ENCODE measurements around the gene USP20.

Gene USP20

GRCh38 chr9:129857207-129857606 is 21.9 kb downstream of the USP20 start:
- no peak for DNase-seq (ENCODE audit: low read depth)

GRCh38 chr9:129858167-129858962 is 23.1 kb downstream of the USP20 start:
- no peak for DNase-seq (ENCODE audit: low read depth)

- no peak for DNase-seq (ENCODE audit: low read depth)
Measured at GRCh38 chr9:129860653-129861446, 25.6 kb downstream of the USP20 start.

- no peak for DNase-seq (ENCODE audit: low read depth)
Measured at GRCh38 chr9:129861447-129861827, 26.2 kb downstream of the USP20 start.

- peak; percentile 58 for DNase-seq (ENCODE audit: low read depth)
Measured at GRCh38 chr9:129863059-129863690, 27.9 kb downstream of the USP20 start.

GRCh38 chr9:129864991-129865647 is 29.9 kb downstream of the USP20 start:
- DNase-seq (ENCODE audit: low read depth) = no peak

- no peak for DNase-seq (ENCODE audit: low read depth)
Measured at GRCh38 chr9:129865668-129866320, 30.5 kb downstream of the USP20 start.

DNA sequence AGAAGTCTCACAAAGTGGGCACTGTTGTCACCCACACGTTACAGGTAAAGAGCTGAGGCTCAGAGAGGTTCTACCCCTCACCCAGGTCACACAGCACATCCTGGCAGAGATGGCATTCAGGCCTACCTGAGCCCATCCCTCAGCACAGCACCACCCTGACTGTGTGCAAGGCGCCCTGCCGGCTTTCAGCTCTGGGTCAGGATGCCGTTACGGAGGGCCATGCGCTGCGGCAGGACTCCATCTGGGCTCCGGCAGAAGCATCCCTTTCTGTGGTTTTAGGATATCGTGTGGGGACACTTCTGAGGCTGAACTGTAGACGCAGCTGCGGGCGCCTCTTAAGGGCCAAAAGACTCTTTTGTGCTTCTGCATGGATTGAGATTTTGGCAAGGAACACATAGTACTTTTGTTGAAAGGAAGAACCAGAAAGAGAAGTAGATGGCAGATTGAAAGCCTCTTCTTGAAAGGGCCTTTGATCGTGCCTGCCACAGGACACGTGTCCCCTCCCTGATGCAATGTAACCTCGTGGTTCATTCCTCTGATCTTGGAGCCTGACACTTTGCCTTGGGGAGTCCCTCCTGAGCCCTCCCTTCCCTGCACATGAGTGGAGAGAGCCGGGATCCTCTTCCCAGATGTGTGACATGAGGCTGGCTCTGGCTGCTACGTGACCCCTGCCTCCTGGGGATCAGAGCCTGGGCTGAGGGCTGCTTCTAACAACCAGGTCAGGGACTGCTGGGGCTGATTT is 31.3 kb downstream of the USP20 start:
- DNase-seq (ENCODE audit: low read depth) = peak; percentile 29

DNA sequence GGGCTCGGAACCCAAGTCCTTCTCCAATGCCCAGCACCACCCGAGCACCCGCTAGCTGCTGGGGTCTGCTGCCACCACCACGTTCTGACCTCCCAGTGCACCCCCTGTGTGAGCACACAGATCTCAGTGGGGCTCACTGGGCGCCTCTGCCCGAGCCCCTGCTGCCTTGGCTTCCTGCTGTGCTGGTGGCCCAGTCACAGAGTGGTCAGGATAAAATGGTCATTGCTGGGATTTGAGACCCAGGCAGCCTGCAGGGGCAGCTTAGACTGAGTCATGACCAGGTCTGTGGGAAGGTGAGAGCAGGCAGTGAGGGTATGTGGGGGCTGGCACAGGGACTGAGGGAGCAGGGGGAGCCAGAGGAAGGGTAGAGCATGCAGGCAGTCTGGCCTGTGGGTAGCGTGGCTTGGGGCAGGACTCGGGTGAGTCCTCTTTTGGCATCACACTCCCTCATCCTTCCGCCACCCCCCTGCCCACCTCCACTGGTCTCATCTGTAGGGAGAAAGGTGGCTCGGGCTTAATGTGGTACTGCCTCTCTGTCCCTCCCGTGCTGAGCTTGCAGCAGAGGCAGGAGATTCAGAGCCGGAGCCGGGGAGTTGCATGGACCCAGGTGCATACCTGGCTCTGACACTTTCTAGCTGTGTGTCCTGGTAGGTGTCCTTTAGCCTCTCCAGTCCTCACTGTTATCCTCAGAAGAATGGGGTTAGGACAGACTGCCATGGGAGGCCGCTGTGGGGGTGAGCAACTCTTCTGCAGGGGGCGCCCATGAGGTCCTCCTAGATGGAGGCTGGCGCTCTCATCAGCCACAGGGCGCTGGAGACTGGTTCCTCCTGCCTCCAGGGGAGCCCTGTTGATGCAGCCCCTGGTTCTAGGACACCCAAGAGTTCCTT is 32.1 kb downstream of the USP20 start:
- DNase-seq (ENCODE audit: low read depth) = no peak

DNA sequence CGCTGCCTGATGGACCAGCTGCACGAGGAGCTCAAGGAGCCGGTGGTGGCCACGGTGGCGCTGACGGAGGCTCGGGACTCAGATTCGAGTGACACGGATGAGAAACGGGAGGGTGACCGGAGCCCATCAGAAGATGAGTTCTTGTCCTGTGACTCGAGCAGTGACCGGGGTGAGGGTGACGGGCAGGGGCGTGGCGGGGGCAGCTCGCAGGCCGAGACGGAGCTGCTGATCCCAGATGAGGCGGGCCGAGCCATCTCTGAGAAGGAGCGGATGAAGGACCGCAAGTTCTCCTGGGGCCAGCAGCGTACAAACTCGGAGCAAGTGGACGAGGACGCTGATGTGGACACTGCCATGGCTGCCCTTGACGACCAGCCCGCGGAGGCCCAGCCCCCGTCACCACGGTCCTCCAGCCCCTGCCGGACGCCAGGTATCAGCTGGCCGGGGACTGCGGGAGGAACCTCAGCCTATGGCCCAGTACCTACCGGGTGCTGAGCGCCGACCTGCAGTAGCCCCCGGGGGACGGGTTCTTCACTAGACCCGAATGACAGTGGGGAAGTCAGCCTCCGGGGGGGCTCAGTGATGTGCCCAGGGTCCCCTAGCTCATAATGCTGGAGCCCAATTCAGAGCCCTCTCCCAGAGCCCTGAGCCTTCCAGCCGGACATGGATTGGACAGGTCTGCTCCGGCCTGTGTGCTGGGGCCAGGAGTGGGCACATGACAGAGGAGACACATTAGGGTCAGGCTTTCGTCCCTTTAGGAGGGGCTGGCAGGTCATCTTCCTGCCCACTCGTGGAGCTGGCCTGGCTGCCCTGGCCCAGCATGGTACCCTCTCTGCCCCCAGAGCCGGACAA is 33.0 kb downstream of the USP20 start:
- no peak for DNase-seq (ENCODE audit: low read depth)

DNA sequence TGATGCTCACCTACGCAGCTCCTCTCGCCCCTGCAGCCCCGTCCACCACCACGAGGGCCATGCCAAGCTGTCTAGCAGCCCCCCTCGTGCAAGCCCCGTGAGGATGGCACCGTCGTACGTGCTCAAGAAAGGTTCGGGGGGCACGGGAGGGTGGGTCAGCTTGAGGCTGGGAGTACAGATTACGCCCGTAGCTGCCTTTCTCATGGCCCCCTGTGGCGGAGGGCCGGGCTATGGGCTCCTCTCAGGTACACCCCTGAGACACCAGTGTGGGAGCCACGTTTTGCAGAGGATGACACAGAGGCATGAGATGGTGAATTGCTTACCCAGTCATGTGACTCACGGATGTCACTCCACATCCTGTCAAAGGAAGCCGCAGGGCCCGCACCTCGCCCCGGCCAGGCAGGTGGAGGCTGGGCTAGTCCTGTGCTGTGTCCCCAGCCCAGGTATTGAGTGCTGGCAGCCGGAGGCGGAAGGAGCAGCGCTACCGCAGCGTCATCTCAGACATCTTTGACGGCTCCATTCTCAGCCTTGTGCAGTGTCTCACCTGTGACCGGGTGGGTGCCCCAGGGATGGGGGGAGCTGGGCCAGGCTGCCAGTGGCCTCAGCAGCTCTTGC is 33.7 kb downstream of the USP20 start:
- peak; percentile 90 for DNase-seq (ENCODE audit: low read depth)

GRCh38 chr9:129869585-129870501 is 34.6 kb downstream of the USP20 start:
- no peak for DNase-seq (ENCODE audit: low read depth)

DNA sequence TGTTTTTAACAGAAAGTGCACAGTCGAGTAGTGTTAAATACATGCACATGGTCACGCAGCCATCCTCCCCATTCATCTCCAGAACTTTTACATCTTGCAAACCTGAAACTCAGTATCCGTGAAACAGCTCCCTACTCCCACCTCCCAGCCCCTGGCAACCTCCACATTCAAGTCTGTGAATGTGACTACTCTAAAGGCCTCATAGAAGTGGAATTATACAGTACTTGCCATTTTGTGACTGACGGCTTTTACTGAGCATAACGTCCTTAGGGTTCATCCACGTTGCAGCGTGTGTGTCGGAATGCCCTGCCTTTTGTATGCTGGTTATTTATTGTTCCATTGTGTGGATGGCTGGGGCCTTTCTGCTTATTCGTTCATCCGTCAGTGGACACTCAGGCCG is 35.8 kb downstream of the USP20 start:
- no peak for DNase-seq (ENCODE audit: low read depth)

- DNase-seq (ENCODE audit: low read depth) = no peak
Measured at GRCh38 chr9:129873563-129874190, 38.4 kb downstream of the USP20 start.

DNA sequence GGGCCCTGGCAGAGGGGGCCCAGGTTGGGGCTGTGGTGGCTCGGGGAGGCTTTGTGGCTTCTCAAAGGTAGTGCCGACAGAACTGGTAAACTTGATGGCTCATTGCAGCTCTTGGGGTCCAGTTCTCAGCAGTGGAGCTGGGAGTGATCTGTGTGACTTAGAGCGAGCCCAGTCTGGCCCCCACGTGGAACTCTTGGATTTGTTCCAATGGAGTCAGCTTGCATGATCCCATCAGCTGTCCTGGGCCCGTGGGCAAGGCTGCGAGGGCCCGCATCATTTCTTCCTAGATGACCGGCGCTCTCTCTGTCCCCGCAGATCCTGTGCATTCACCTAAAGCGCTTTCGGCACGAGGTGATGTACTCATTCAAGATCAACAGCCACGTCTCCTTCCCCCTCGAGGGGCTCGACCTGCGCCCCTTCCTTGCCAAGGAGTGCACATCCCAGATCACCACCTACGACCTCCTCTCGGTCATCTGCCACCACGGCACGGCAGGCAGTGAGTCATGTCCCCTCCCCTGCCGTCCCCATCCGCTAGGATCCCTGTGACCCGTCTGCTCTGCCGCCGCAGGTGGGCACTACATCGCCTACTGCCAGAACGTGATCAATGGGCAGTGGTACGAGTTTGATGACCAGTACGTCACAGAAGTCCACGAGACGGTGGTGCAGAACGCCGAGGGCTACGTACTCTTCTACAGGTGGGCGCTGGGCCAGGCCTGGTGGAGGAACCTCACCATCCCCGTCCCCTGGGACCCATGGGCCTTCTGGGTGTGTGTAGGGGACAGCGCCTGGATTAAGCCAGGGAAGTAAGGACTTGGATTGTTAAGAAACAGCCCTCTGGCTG is 39.2 kb downstream of the USP20 start:
- no peak for DNase-seq (ENCODE audit: low read depth)

DNA sequence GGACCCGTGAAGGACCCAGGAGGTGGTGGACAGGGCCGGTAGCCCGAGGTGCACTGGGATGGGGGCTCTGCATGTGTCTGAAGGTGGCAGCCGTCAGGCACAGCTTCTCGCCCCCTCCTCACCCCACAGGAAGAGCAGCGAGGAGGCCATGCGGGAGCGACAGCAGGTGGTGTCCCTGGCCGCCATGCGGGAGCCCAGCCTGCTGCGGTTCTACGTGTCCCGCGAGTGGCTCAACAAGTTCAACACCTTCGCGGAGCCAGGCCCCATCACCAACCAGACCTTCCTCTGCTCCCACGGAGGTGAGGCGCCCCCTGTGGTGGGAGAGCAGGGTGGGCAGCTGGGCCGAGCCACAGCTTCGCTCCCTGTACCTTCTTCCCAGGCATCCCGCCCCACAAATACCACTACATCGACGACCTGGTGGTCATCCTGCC is 39.9 kb downstream of the USP20 start:
- DNase-seq (ENCODE audit: low read depth) = no peak
